Prostate gland (tissue), 2 donors: ENCODE results near the gene COL4A2. TPM values are rescaled to one million over a fixed set of nuclear protein-coding genes. Genes with fewer than 3 reads are reported as not detected.
A peak's percentile ranks its signal among the peaks of the same experiment; 100 is the strongest.

Experiments
- DNase-seq: peaks from one replicate; pipeline ENCODE4 v3.0.0-alpha.2; 2019; ENCODE audit warnings: low spot score
- H3K27ac ChIP-seq, 2 donors: fragments of 200-600 bp; sonication (generic); 2 replicates each; pipeline ENCODE4 v1.5.1; 2017 to 2019
- H3K27me3 ChIP-seq: fragments of 200-600 bp; sonication (generic); replicated peaks from 2 replicates; pipeline ENCODE4 v1.5.1; 2019; ENCODE audit not compliant: insufficient read depth
- H3K36me3 ChIP-seq, 2 donors: fragments of 200-600 bp; sonication (generic); 1 replicate in 1 of 2; 2 replicates in 1 of 2; pipeline versions ENCODE4 v1.5.1 to v1.8.1; 2017 to 2019
- H3K4me1 ChIP-seq: fragments of 200-600 bp; sonication (generic); replicated peaks from 2 replicates; pipeline ENCODE4 v1.5.1; 2019
- H3K4me3 ChIP-seq, 2 donors: fragments of 200-600 bp; sonication (generic); 2 replicates each; pipeline ENCODE4 v1.5.1; 2017 to 2019
- H3K9me3 ChIP-seq: fragments of 200-600 bp; sonication (generic); 2 replicates; pipeline ENCODE4 v1.5.1; 2017
- POLR2A ChIP-seq: fragments of 450-650 bp; IDR thresholded peaks from one replicate; pipeline ENCODE4 v1.6.1; 2016; ENCODE audit warnings: antibody characterized with exemption, mild to moderate bottlenecking
- POLR2AphosphoS5 ChIP-seq: sonication (generic); formaldehyde crosslinking; IDR thresholded peaks from one replicate; pipeline ENCODE4 v1.6.1; 2017; ENCODE audit warnings: antibody characterized with exemption
- WGBS: methylation state at CpG from one replicate; pipeline ENCODE4 v1.1.5; 2018; 5-methylcytosine and 5-hydroxymethylcytosine counted together
- intact Hi-C: fragments of 100-400 bp; cut with DNase I; formaldehyde crosslinking; loops from one replicate; pipeline ENCODE4 v1.14.2; 2022
- total RNA-seq, 2 donors: library from RNA; depleted of rRNA; stranded (reverse); fragments of >200 nt; gene quantifications; one replicate each; pipeline ENCODE4 v1.1.0, GENCODE V29; 2016
- TF ChIP-seq, protein P1 (sequence below), 4 experiments: fragments of 200-600 bp in 2 of 4; fragments of 450-650 bp in 2 of 4; sonication (generic) in 2 of 4; IDR thresholded peaks; 1 replicate in 3 of 4; 2 replicates in 1 of 4; pipeline ENCODE4 v1.5.1; 2016 to 2019; ENCODE audit warnings: antibody characterized with exemption in 4 of 4, mild to moderate bottlenecking in 2 of 4, moderate library complexity in 2 of 4

The COL4A2 gene
- total RNA-seq, 2 donors from 2014 or later: 82.8 to 193 TPM

DNA sequence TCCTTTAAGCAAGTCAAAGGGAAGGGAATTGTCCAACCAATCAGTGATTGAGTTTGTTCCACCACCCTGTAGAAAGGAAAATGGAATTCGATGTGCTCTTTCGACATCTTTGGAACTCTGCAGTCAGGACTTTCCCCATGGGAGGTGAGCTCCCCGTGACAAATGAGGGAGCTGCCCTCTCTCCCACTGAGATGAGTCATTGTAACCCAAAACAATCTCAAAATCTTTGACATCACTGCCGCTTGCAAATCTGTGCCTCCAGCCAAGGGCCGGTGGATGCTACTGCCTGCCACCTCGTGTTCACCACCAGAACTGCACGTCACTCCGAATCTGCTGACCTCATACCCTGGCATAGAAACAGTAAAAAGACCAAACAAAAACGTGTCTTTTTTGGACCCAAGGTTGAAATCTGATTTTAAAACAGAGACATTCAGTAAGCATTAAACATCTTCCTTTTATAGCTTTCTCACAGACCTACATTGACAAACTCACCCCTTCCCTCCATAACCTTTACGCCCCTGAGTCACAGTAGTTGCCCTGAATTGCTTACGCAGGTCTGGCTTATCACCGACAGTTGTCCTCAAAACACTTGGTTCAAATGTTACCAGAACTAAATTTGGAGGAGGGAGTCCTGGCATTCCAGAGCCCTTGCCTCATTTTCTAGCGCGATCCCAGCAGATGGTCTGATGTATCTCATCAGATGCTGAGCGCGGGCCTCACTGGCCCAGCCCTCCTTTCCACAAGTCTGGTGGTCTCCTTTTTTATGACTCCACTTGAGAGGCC is 105.2 kb downstream of the COL4A2 start:
- 29% methylated on average over 16 of the region's 16 CpGs for WGBS
- H3K27ac ChIP-seq: peak overlapping the region; percentile 75 to 80
- intact Hi-C loops: loop anchor here (5.0 kb wide), 4 partner anchors 70 to 180 kb away; partner anchors contain the start of genes COL4A1 and COL4A2

DNA sequence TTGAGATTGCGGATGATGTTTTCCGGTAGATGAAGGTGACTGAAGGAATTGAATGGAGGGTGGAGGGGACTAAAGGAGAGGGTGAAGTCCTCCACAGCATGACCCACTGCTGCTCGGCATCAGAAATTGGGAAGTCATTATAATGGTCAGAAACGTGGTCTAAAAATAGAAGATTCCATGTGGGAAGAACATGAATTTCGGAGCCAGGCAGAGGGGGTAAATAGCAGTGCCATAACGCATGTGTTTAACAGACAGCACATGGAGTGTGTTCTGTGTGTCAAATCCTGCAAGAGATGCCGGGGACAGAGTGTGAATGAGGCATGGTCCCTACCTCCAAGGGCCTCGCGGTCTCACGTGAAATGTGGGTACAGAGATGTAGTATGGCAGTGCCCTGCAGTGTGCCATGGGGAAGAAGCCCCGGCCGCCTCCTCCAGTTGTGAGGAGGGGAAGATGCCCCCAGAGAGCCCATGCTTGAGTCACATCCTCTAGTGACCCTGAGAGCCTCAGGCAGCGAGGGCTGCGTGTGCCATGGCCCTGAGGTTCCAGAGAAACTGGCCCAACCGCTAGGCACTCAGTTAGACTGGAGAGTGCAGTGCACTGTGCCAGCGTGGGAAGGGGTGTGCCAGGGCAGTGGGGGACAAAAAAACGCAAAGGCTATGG is 106.1 kb downstream of the COL4A2 start:
- H3K27ac ChIP-seq: peak overlapping the region; percentile 75 to 80
- no peaks in the 10 kb centered on the region for H3K27me3 ChIP-seq
- no peak overlapping the region for H3K4me3 ChIP-seq
- no peaks in the 10 kb centered on the region for H3K4me1 ChIP-seq
- no peaks in the 10 kb centered on the region for H3K36me3 ChIP-seq
- 81% methylated on average over 17 of the region's 17 CpGs for WGBS
- TF ChIP-seq, protein P1, sequence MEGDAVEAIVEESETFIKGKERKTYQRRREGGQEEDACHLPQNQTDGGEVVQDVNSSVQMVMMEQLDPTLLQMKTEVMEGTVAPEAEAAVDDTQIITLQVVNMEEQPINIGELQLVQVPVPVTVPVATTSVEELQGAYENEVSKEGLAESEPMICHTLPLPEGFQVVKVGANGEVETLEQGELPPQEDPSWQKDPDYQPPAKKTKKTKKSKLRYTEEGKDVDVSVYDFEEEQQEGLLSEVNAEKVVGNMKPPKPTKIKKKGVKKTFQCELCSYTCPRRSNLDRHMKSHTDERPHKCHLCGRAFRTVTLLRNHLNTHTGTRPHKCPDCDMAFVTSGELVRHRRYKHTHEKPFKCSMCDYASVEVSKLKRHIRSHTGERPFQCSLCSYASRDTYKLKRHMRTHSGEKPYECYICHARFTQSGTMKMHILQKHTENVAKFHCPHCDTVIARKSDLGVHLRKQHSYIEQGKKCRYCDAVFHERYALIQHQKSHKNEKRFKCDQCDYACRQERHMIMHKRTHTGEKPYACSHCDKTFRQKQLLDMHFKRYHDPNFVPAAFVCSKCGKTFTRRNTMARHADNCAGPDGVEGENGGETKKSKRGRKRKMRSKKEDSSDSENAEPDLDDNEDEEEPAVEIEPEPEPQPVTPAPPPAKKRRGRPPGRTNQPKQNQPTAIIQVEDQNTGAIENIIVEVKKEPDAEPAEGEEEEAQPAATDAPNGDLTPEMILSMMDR (IDR thresholded peaks at IDR 0.05): no peak
- TF ChIP-seq POLR2AphosphoS5 (no peak), POLR2A (no peak)
- no peaks in the 10 kb centered on the region for H3K9me3 ChIP-seq
- intact Hi-C loops: loop anchor here (5.0 kb wide), 4 partner anchors 71 to 181 kb away; partner anchors contain the start of genes COL4A1 and COL4A2
- no peak for DNase-seq

More for the DNA sequence above, 105.2 kb downstream of the COL4A2 start:
- TF ChIP-seq, protein P1 (IDR thresholded peaks at IDR 0.05): peak; percentile 83 to 92 (median 89)
- TF ChIP-seq POLR2AphosphoS5 (peak; percentile 96), POLR2A (peak; percentile 19)
- H3K27me3 ChIP-seq: no peaks in the 10 kb centered on the region
- no peak overlapping the region for H3K4me3 ChIP-seq
- peak; percentile 75 for DNase-seq
- H3K9me3 ChIP-seq: no peaks in the 10 kb centered on the region
- H3K36me3 ChIP-seq: no peaks in the 10 kb centered on the region
- no peaks in the 10 kb centered on the region for H3K4me1 ChIP-seq

DNA sequence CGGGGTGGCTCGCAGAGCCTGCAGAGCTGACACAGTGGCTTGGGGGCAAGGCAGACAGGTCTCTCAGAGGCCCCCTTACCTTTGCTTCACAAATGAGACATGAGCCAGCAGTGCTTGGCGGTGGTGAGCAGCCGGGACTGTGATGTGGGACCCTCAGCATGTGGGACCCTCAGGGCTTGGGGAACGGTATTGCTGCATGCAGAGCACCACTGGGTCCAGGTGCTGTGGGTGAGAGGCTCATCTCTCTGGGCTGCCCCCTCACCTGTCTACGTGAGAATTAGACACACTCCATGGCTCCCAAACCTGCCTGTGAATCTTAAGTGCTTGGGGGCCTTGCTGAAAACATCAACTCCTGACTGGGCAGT is 106.6 kb downstream of the COL4A2 start:
- no peak for TF ChIP-seq POLR2A
- TF ChIP-seq, protein P1 (IDR thresholded peaks at IDR 0.05): no peak
- Histone ChIP-seq H3K9me3 (no peaks in the 10 kb centered on the region), H3K4me3 (no peak overlapping the region), H3K36me3 (no peaks in the 10 kb centered on the region), H3K27me3 (no peaks in the 10 kb centered on the region), H3K4me1 (no peaks in the 10 kb centered on the region), H3K27ac (peak overlapping the region; percentile 75 to 80)
- no peak for DNase-seq
- WGBS: 66% methylated on average over 5 of the region's 6 CpGs
- intact Hi-C loops: loop anchor here (5.0 kb wide), 4 partner anchors 71 to 181 kb away; partner anchors contain the start of genes COL4A1 and COL4A2

DNA sequence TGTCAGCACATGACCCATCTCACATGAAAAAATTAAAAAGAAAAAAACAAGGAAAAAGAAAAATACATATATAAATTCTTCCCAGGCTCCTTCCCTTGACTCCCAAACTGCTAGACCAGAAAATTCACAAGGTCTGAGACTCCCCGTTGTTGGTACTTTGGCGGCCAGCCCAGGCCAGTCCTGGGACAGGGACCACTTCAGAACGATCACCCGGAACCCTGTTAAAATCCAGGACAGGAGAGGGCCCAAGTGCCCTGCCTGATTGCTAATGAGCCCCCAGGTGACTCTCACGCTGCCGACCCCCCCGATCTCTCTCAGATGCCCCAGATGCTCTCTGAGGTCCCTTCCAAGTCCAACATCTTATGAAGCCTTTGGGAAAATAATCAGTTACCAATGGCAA is 107.2 kb downstream of the COL4A2 start:
- WGBS: 75% methylated on average over 7 of the region's 7 CpGs
- Histone ChIP-seq H3K4me3 (no peak overlapping the region), H3K27ac (peak overlapping the region; percentile 75 to 80), H3K36me3 (no peaks in the 10 kb centered on the region), H3K27me3 (no peaks in the 10 kb centered on the region), H3K4me1 (no peaks in the 10 kb centered on the region), H3K9me3 (no peaks in the 10 kb centered on the region)
- TF ChIP-seq, protein P1 (IDR thresholded peaks at IDR 0.05): no peak
- TF ChIP-seq POLR2AphosphoS5 (no peak), POLR2A (no peak)
- intact Hi-C loops: loop anchor here (5.0 kb wide), 4 partner anchors 72 to 182 kb away; partner anchors contain the start of genes COL4A1 and COL4A2
- DNase-seq: no peak
